ENCODE measurements around the gene HRAS. TPM values are rescaled to one million over a fixed set of nuclear protein-coding genes. Genes with fewer than 3 reads are reported as not detected.
A peak's percentile ranks its signal among the peaks of the same experiment; 100 is the strongest.

HRAS gene
- total RNA-seq, 1 donor from 2014 or later = 41.5 TPM

DNA sequence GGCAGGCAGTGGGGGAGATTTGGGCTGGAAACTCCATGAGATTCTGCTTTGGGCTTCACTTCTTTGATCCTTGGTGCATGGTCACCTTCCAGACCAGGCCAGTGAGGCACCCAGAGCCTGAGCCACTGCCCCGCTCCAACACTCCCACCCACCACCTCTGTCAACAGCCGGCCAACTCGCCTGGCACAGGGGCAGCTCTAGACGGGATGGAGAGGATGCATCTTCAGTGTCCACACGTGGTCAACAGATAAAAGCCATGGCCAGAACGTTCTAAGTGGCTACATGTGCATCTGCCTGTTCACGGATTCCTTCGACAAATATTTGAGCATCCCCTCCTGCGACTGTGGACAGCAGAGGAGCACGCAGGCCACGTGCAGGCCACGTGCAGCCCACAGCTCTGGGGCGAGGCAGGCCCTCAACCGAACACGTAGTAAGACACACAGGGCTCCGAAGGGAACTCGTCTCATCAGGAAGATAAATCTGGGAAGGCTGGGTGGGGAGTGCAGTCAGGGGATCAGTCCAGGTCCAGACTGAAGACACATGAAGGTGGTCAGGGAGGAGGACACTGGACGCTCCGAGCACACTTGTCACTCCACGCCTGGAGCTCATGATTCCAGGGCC, 3.2 kb upstream of the HRAS start:
- H3K27ac Mint-ChIP-seq = no peak overlapping the region
- TF ChIP-seq, protein P1, sequence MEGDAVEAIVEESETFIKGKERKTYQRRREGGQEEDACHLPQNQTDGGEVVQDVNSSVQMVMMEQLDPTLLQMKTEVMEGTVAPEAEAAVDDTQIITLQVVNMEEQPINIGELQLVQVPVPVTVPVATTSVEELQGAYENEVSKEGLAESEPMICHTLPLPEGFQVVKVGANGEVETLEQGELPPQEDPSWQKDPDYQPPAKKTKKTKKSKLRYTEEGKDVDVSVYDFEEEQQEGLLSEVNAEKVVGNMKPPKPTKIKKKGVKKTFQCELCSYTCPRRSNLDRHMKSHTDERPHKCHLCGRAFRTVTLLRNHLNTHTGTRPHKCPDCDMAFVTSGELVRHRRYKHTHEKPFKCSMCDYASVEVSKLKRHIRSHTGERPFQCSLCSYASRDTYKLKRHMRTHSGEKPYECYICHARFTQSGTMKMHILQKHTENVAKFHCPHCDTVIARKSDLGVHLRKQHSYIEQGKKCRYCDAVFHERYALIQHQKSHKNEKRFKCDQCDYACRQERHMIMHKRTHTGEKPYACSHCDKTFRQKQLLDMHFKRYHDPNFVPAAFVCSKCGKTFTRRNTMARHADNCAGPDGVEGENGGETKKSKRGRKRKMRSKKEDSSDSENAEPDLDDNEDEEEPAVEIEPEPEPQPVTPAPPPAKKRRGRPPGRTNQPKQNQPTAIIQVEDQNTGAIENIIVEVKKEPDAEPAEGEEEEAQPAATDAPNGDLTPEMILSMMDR (IDR thresholded peaks at IDR 0.05; ENCODE audit: unreplicated experiment) = no peak
- H3K27me3 Mint-ChIP-seq (ENCODE audit: low read depth) = peaks cover 11% of the 10 kb centered on the region
- peak overlapping the region; percentile 15 for H3K4me3 Mint-ChIP-seq
- H3K9me3 Mint-ChIP-seq = no peaks in the 10 kb centered on the region
- peaks cover 8% of the 10 kb centered on the region for H3K4me1 Mint-ChIP-seq
- DNase-seq (ENCODE audit: low spot score in 2 of 2, unreplicated experiment in 2 of 2) = no peak
- H3K36me3 Mint-ChIP-seq = peaks cover 1% of the 10 kb centered on the region

DNA sequence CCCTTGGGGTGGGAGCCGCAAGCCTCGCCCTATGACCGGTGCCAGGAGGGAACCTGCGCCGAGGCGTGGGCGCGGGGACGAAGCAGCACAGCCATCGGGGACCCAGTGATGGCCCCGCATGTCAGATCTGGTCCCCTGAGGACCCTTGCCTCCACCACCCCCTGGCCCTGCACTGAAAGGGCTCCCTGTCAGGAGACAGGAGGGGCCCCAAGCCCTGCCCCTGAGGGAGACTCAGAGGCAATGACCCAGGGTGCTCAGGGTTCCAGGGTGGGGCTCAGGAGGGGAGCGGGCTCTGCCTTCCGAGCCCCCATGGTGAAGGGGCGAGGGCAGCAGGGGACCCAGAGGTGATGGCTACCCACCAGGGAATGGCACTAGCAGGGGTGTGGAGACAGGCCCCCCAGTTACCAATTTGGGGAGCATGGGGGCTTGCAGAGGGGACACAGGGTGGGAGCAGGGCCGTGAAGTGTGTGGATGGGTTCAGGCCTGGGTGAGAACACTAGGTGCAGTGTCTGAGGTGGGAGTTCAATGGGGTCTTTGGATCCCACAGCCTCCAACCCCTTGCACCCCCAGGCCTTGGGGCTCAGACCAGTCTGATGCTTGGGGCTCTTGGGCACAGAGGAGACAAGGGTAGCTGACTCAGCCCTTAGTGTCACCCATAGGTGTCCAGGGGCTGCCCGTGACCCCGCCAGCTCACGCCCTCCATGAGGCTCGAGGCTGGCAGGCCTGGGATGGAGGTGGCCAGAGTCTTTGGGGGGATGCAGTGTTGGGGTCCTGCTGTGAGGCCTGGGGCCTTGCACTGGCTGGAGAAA, 2.5 kb upstream of the HRAS start:
- Mint-ChIP-seq H3K36me3 (peaks cover 1% of the 10 kb centered on the region), H3K27me3 (ENCODE audit: low read depth) (peaks cover 11% of the 10 kb centered on the region), H3K4me1 (peaks cover 8% of the 10 kb centered on the region), H3K27ac (no peak overlapping the region), H3K4me3 (peak overlapping the region; percentile 46), H3K9me3 (no peaks in the 10 kb centered on the region)
- no peak for DNase-seq (ENCODE audit: low spot score in 2 of 2, unreplicated experiment in 2 of 2)
- TF ChIP-seq, protein P1 (IDR thresholded peaks at IDR 0.05; ENCODE audit: unreplicated experiment) = no peak

DNA sequence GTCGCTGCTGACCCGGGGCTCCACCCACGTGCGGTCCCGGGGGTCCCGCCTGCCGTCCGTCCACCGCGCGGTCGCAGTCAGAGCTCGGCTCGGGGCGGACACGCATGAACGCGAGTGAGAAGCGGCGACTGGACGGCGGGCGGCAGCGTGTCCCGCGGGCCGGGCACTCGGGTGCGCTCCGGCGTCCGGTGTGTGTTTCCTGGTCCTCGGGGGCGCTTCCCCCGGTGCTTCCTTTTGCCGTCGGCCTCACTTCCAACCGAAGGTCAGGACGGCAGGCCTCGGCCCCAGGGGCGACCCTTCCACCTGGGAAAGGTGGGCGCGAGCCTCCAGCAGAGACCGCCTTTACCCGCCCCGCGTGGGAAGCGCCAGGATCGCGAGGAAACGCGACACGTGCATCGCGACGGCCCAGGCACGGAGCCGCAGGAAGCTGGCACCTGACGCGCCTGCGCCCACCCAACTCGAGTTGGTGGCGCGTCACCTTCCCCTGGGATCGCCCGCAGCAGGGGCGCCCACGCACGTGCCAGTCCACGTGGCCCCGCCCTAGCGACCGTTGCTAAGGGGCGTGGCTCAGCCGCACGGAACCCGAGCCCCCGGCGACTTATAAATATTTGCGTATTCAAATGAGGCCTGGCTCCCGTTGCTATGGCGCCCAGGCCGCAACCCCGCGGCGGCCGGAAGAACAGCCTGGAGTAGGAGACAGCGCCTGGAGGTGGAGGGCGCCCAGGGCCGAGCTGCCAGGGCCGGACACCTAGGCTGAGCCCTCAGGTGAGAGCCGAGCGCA, 1.7 kb upstream of the HRAS start, which contains the start of gene LRRC56:
TSS of gene LRRC56 (plus strand) at position 687 of the 781 bp plus-strand sequence. CDS start 3,158 bp downstream, outside the sequence.
- DNase-seq (ENCODE audit: low spot score in 2 of 2, unreplicated experiment in 2 of 2) = peak in 1 of 2 experiments; percentile 84
- Mint-ChIP-seq H3K4me1 (peaks cover 8% of the 10 kb centered on the region), H3K9me3 (no peaks in the 10 kb centered on the region), H3K27ac (peak within 1 kb of the TSS; percentile 92), H3K27me3 (ENCODE audit: low read depth) (peaks cover 11% of the 10 kb centered on the region), H3K36me3 (peaks cover 3% of the 10 kb centered on the region), H3K4me3 (peak within 1 kb of the TSS; percentile 83)
- TF ChIP-seq, protein P1 (IDR thresholded peaks at IDR 0.05; ENCODE audit: unreplicated experiment) = no peak

DNA sequence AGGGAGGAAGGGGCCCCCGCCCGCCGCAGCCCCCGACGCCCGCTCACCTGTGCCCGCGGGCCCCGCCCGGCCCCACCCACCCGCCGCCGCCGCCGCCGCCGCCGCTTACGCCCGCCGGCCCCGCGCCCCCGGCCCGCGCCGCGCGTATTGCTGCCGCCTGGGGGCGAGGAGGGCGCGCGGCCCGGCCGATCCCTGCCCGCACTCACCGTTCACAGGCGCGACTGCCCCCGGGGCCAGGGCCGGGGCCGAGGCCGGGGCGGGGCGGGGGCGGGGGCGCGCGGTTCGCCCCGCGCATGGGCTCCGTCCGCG, 212 bp downstream of the HRAS start:
- peaks cover 8% of the 10 kb centered on the region for H3K4me1 Mint-ChIP-seq
- no peak for DNase-seq (ENCODE audit: low spot score in 2 of 2, unreplicated experiment in 2 of 2)
- H3K27me3 Mint-ChIP-seq (ENCODE audit: low read depth) = peaks cover 11% of the 10 kb centered on the region
- no peak overlapping the region for H3K4me3 Mint-ChIP-seq
- TF ChIP-seq, protein P1 (IDR thresholded peaks at IDR 0.05; ENCODE audit: unreplicated experiment) = no peak
- H3K36me3 Mint-ChIP-seq = peaks cover 5% of the 10 kb centered on the region
- no peak overlapping the region for H3K27ac Mint-ChIP-seq
- no peaks in the 10 kb centered on the region for H3K9me3 Mint-ChIP-seq

DNA sequence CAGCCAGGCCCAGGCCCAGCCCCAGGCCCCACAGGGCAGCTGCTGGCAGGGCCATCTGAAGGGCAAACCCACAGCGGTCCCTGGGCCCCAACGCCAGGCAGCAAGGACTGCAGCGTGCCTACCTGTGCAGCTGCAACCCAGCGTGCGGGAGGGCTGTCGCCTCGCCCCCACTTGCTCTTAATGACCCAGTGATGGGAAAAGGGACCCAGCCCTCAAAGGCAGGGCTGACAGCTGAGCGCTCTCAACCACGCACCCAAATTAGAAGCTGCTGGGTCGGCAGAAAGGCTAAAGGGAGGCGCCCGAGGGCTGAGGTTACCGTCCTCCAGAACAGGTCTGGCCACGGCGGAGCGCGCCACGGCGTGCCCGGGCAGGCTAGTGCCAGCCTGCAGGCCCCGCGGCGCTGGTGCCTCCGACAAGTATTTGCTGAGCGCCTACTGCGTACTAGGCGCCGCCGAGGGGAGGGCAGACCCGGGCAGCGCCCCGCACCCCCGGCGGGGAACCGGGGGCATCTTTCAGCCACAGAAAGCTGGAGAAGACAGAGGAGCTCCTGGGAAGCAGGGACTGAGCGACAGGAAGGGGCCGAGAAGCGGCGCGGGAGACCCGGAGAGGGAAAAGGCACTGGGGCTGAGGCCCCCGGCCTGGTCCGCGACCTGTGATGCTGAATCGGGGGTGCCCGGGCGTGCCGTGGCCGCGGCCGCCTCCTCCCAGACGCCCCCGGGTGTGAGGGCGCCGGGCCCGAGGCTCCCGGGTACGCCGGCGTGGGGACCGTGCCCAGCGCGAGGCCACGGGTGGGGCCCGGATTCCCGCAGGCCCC, 773 bp downstream of the HRAS start:
- TF ChIP-seq, protein P1 (IDR thresholded peaks at IDR 0.05; ENCODE audit: unreplicated experiment) = no peak
- Mint-ChIP-seq H3K4me1 (peaks cover 8% of the 10 kb centered on the region), H3K4me3 (peak overlapping the region; percentile 69), H3K9me3 (no peaks in the 10 kb centered on the region), H3K27ac (no peak overlapping the region), H3K27me3 (ENCODE audit: low read depth) (peaks cover 11% of the 10 kb centered on the region), H3K36me3 (peaks cover 5% of the 10 kb centered on the region)
- DNase-seq (ENCODE audit: low spot score in 2 of 2, unreplicated experiment in 2 of 2) = peak in 1 of 2 experiments; percentile 49
